ENCODE data around the gene SLC6A5. TPM values are rescaled to one million over a fixed set of nuclear protein-coding genes. Genes with fewer than 3 reads are reported as not detected.

Gene SLC6A5
- total and polyA plus RNA-seq, 9 donors = 0.12 TPM; not detected in 8

DNA sequence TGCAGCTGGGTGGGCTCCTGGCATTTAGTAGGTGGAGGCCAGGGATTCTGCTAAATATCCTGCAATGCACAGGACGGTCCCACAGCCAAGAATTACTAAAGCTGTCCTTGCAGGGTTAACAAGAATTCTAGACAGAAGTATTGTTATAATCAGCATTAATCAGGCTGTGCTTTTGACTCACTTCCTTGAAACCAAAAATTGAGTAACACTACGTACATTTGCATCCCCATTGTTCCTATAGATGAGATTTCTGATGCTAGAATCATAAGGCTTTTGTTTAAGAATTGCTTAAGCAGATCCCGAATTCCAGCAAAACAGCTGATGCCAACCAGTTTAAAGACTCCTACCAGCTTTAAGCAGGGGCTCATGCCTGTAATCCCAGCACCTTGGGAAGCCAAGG lies 11.4 kb downstream of the SLC6A5 start:
- TF ChIP-seq, protein P1, sequence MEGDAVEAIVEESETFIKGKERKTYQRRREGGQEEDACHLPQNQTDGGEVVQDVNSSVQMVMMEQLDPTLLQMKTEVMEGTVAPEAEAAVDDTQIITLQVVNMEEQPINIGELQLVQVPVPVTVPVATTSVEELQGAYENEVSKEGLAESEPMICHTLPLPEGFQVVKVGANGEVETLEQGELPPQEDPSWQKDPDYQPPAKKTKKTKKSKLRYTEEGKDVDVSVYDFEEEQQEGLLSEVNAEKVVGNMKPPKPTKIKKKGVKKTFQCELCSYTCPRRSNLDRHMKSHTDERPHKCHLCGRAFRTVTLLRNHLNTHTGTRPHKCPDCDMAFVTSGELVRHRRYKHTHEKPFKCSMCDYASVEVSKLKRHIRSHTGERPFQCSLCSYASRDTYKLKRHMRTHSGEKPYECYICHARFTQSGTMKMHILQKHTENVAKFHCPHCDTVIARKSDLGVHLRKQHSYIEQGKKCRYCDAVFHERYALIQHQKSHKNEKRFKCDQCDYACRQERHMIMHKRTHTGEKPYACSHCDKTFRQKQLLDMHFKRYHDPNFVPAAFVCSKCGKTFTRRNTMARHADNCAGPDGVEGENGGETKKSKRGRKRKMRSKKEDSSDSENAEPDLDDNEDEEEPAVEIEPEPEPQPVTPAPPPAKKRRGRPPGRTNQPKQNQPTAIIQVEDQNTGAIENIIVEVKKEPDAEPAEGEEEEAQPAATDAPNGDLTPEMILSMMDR (IDR thresholded peaks at IDR 0.05) = no peak
- no peak for TF ChIP-seq EP300 (IDR thresholded peaks at IDR 0.05)
- TF ChIP-seq POLR2A (IDR thresholded peaks at IDR 0.05) = no peak
- Histone ChIP-seq H3K27me3 (no peaks in the 10 kb centered on the region), H3K4me1 (ENCODE audit: insufficient read depth) (no peaks in the 10 kb centered on the region), H3K27ac (no peak overlapping the region), H3K4me3 (no peak overlapping the region), H3K9me3 (no peaks in the 10 kb centered on the region), H3K36me3 (no peaks in the 10 kb centered on the region)
- 54 to 62% (median 55%) methylated on average over 3 of the region's 3 CpGs for WGBS, 3 donors
- intact Hi-C loops (cut with DNase I) = loop anchor here in 1 of 4 donors (10.0 kb wide), 1 partner anchor 226 kb away; the partner anchor contains the start of gene PRMT3
- no peak for DNase-seq

DNA sequence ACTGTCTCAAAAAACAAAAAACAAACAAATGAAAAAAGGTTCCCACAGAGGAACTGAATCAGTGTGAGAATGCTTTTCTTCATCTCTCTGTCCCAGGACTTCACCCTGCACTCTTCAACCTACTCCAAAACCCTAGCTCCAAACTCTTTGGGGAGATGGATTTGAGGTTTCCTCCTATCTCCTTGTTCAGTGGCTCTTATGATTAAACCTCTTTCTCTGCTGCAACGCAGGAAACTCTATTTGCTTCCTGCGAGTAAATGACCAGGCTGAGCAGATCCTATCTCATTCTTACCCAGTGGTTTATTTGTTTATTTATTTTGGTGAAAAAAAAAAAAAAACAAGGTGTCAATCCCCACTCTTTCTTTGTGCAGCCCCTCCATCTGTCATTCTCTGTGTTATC lies 12.0 kb downstream of the SLC6A5 start:
- Histone ChIP-seq H3K4me1 (ENCODE audit: insufficient read depth) (no peaks in the 10 kb centered on the region), H3K4me3 (no peak overlapping the region), H3K36me3 (no peaks in the 10 kb centered on the region), H3K9me3 (no peaks in the 10 kb centered on the region), H3K27me3 (no peaks in the 10 kb centered on the region), H3K27ac (no peak overlapping the region)
- WGBS, 3 donors = 29 to 36% (median 32%) methylated on average over 2 of the region's 2 CpGs
- DNase-seq = no peak
- TF ChIP-seq POLR2A (IDR thresholded peaks at IDR 0.05) (no peak), EP300 (IDR thresholded peaks at IDR 0.05) (no peak)
- TF ChIP-seq, protein P1 (IDR thresholded peaks at IDR 0.05) = no peak
- intact Hi-C loops (cut with DNase I) = loop anchor here in 1 of 4 donors (10.0 kb wide), 1 partner anchor 227 kb away; the partner anchor contains the start of gene PRMT3

DNA sequence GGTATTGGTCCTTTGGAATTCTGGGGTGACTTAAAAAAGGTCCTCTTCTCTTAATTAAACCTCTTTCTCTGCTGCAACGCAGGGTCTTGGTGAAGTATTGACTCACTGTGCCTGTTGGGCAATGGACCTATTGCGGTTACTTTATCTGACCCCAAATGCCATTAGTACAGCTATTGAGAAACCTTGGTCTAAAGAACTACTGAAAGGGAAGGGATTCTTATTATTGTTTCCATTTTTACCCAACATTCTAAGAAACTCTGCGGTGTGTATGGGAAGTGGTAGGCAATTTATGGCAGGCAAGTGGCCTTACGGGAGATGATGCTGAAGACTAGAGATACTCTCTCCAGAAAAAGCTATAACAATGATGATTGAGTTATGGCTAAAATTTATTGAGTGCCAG lies 12.5 kb downstream of the SLC6A5 start:
- Histone ChIP-seq H3K36me3 (no peaks in the 10 kb centered on the region), H3K4me3 (no peak overlapping the region), H3K27me3 (no peaks in the 10 kb centered on the region), H3K4me1 (ENCODE audit: insufficient read depth) (no peaks in the 10 kb centered on the region), H3K9me3 (no peaks in the 10 kb centered on the region), H3K27ac (no peak overlapping the region)
- intact Hi-C loops (cut with DNase I) = loop anchor here in 1 of 4 donors (10.0 kb wide), 1 partner anchor 227 kb away; the partner anchor contains the start of gene PRMT3
- no peak for TF ChIP-seq EP300 (IDR thresholded peaks at IDR 0.05)
- TF ChIP-seq POLR2A (IDR thresholded peaks at IDR 0.05) = no peak
- TF ChIP-seq, protein P1 (IDR thresholded peaks at IDR 0.05) = no peak
- WGBS, 3 donors = 74 to 78% (median 74%) methylated on average over 4 of the region's 4 CpGs
- no peak for DNase-seq

DNA sequence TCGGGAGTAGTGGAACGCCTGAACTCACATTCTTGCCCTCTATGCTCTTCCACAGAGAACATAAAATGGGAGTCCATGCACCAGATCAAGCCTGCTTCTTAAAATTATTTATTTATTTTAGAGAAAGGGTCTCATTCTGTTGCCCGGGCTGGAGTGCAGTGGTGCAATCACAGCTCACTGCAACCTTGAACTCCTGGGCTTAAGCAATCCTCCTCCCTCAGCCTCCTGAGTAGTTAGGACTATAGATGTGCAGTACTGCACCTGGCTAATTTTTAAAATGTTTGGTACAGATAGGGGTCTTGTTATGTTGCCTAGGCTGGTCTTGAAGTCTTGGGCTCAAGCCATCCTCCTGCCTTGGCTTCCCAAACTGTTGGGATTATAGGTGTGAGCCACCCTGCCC lies 13.0 kb downstream of the SLC6A5 start:
- Histone ChIP-seq H3K27ac (no peak overlapping the region), H3K27me3 (no peaks in the 10 kb centered on the region), H3K4me1 (ENCODE audit: insufficient read depth) (no peaks in the 10 kb centered on the region), H3K4me3 (no peak overlapping the region), H3K36me3 (no peaks in the 10 kb centered on the region), H3K9me3 (no peaks in the 10 kb centered on the region)
- no peak for DNase-seq
- TF ChIP-seq, protein P1 (IDR thresholded peaks at IDR 0.05) = no peak
- TF ChIP-seq EP300 (IDR thresholded peaks at IDR 0.05) (no peak), POLR2A (IDR thresholded peaks at IDR 0.05) (no peak)
- 43 to 50% (median 44%) methylated on average over 3 of the region's 3 CpGs for WGBS, 3 donors
- intact Hi-C loops (cut with DNase I) = loop anchor here in 1 of 4 donors (10.0 kb wide), 1 partner anchor 228 kb away; the partner anchor contains the start of gene PRMT3

Measured in ovary (tissue), 9 donors.